GM18519 (cell line): ENCODE measurements around the gene KCNN1.
A peak's percentile ranks its signal among the peaks of the same experiment; 100 is the strongest.
"Not testable (repeated sequence)": the region's sequence is repeated elsewhere in the genome, so short reads cannot be mapped to it uniquely, and the experiment has no call there.

ENCODE experiments used
- ATAC-seq: cut with Tn5 transposase; IDR thresholded peaks from one replicate; pipeline ENCODE4 v1.9.1; 2021; ENCODE audit warnings: mild to moderate bottlenecking, moderate library complexity; ENCODE audit not compliant: unreplicated experiment, low FRiP score

Gene KCNN1

DNA sequence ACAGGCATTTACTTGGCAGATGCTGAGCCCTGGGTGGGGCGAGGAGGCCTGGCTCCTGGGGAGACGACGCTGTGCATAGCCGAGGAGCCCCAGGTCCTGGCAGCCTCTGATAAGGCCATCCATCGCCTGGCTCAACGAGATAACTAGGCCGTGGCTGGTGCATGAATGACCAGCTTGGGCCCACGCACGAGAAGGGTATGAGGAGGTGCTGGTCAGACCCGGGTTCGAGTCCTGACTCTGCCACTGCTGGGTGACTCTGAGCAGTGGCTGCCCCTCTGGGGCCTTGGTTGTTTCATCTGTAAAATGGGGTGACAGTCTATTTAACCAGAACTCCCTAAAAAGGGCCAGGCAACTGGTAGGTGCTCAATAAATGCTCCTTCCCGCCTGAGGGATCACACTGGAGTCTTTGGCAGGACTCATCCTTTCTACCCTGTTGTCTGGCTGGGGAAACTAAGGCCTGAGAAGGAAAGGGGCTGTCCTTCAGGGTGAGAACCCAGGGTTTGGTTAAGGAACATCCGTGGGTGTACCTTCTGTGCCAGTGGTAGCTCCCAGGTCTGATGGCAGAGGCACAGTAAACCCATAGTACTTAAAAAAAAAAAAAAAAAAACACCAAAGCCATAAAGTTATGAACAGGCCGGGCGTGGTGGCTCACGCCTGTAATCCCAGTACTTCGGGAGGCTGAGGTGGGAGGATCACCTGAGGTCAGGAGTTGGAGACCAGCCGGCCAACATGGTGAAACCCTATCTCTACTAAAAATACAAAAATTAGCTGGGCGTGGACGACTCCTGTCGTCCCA, 33.0 kb downstream of the KCNN1 start:
- no peak for ATAC-seq

DNA sequence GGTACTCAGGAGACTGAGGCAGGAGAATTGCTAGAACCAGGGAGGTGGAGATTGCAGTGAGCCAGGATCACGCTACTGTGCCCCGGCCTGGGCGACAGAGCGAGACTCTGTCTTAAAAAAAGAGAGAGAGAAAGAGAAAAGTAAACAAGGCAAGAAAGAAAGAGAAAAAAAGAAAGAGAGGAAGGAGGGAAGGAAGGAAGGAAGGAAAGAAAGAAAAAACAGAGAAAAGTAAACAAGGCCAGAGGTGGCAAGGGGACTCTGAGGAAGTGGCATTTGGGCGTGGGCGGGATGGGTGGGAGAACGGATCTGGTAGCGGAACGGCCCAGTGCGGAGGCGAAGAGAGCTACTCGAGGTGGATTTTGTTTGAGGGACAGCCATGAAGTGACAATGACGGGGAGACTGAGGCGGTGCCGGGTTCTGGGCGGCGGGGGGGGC, 33.6 kb downstream of the KCNN1 start:
- no peak for ATAC-seq

DNA sequence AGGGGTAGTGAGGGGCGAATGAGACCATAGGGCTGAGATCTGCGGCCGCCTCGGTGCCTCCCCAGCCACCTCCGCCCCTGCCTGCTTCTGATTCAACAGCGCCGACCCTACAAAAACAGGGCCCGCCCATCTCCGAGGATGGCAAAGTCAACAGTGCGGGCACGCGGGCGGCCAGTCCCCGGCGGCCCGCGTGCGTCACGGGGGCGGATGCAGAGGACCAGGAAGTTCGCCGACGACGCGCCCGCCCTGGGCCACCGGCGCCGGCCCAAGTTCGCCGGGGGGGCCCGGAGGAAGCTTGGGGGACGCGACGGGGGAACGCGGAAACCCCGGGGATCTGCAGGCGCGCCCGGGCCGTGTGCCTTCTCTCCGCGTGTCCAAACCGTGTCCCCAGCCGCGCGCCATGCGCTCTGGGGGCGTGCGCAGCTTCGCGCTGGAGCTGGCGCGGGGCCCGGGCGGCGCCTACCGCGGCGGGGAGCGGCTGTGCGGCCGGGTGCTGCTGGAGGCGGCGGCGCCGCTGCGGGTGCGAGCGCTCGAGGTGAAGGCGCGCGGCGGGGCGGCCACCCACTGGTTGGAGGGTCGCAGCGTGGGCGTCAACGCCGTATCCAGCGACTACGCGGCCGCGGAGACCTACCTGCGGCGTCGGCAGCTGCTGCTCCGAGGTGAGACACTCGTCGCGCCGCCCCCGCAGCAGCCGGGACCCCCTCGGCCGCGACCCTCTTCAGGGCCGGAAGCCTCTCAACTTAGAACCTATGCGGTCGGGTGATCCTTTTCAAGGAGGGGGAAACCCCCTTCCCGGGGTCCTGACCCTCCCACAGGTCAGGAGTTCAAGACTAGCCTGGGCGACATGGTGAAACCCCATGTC, 34.2 kb downstream of the KCNN1 start:
- peak; percentile 47 for ATAC-seq

DNA sequence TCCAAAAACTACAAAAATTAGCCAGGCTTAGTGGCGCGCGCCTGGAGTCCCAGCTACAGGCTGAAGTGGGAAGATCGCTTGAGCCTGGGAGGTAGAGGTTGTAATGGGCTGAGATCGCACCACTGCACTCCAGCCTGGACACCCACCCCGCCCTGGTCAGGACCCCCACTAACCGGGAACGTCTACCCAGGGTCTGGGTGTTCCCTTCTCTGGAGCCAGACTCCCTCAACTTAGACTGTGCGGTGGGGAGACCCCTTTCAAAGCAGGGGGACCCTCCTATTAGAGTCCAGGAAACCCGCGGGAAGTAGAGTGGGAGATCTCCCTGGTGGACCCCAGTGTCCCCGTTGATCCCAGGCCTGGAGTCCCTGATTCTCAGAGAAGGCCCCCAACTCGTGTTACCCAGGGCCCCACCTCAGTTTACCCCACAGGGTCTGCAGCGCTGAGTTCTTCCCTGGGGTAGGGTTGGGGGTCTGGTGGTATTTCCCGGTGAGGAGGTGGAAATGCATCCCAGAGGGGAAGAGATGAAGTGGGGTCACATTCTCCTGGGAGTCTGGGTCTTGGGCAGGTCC, 35.0 kb downstream of the KCNN1 start:
- ATAC-seq, result no peak

DNA sequence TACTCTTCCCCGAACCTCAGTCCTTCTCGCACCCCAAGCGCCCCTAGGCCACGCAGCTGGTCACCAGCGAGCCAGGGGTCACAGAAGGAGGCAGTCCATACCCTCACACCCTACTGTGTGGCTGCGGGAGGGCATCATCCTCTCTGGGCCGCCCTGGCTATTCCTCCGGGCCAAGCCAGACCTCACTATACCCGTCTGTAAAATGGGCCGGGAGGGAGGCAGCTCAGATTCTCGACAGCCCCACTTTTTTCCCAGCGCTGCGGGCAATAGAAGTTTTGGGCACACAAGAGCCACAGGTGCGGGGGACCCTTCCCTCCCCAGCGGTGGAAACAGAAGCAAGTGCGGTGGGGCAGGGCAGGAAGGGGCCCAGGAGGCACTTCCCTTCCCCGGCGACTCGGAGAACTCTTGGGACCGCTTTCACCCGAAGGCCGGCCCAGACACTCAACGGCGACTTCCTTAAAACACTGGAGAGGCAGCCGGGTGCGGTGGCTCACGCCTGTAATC, 35.5 kb downstream of the KCNN1 start:
- ATAC-seq, result no peak

DNA sequence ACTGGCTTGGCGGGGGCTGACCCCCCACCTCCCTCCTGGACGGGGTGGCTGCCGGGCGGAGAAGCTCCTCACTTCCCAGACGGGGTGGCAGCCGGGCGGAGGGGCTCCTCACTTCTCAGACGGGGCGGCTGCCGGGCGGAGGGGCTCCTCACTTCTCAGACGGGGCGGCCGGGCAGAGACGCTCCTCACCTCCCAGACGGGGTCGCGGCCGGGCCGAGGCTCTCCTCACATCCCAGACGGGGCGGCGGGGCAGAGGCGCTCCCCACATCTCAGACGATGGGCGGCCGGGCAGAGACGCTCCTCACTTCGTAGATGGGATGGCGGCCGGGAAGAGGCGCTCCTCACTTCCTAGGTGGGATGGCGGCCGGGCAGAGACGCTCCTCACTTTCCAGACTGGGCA, 38.8 kb downstream of the KCNN1 start:
- not testable (repeated sequence) for ATAC-seq

DNA sequence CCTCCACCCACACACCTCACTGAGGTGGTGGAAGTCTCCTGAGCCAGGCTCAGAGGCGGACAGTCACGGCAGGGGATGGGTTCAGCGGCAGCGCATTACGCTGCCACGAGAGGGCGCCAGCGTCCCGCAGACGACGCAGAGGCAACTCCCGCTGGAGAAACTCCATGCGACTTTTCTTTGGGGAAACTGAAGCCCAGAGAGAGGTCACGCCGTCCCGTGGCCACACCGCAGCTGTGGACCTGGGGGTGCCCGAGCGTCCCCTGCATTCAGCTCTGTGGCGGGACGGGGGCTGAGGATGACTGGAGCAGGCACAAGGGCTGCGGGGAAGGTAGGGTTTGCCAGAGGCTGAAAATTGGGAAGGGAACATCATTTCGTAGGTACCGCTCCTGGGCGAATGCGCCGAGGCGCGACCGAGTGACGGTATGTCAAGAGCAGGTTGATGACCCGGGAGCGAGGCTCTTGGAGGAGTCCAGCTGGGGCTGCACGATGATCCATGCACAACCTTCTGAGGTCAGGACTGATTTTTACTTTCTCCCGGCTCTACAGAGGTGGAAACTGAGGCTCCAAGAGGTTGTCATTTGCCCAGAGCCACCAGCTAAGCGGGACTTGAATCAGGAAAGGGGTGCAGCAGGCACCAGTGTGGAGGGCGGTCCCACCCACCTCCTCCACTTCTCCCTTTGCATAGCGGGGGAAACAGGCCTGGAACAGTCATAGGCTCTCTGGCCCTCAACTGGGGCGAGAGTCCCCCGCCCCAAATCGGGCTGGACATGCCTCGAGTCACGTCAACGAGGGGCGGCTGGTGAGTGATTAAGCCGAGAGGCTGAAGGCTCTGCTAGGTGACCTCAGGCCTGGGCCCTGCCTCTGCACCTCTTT, 40.4 kb downstream of the KCNN1 start:
- no peak for ATAC-seq

DNA sequence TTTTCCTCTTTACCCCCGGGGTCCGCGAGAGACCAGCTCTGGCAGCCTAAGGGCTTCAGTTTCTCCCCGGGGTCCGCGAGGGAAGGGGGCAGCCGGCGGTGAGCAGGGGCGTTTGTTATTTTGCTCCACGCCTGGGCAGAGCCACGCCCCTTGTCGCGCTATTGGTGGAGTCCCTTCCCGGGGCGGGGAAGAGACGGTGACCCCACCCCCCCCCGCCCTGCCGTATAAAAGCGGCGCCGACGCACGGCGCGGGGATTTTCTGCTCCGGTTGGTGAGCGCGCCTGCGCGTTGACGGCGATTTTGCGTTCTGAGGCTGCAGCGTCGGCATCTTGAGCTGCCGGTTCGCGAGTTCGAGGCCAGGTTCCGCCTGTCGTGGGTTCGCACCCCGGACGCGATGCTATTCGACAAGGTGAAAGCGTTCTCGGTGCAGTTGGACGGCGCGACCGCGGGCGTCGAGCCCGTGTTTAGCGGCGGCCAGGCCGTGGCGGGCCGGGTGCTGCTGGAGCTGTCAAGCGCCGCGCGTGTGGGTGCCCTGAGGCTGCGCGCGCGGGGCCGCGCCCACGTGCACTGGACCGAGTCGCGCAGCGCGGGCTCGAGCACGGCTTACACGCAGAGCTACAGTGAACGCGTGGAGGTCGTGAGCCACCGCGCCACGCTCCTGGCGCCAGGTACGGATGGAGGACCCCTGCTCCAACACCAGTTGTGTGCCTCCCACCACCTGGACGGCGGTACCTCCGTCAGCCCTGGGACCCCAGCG, 41.2 kb downstream of the KCNN1 start, which contains the start of gene ARRDC2:
ARRDC2 (plus strand) TSS at position 254 of the 757 bp plus-strand sequence; CDS start at position 395, 141 bp downstream.
- no peak for ATAC-seq

DNA sequence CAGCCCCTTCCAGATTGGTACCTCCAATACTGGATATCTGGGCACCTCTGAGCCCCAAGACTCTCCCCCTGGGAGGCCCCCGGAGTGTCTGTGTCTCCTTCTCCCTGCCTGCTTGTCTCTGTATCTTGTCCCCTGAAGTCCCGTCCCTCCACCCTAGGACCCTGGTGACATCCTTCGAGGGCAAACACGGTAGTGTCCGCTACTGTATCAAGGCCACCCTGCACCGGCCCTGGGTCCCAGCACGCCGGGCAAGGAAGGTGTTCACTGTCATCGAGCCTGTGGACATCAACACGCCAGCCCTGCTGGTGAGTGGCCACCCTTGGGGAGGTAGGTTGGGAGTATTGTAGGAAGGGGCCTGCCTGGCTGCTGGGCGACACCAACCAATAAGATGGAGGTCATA, 41.9 kb downstream of the KCNN1 start:
- no peak for ATAC-seq

DNA sequence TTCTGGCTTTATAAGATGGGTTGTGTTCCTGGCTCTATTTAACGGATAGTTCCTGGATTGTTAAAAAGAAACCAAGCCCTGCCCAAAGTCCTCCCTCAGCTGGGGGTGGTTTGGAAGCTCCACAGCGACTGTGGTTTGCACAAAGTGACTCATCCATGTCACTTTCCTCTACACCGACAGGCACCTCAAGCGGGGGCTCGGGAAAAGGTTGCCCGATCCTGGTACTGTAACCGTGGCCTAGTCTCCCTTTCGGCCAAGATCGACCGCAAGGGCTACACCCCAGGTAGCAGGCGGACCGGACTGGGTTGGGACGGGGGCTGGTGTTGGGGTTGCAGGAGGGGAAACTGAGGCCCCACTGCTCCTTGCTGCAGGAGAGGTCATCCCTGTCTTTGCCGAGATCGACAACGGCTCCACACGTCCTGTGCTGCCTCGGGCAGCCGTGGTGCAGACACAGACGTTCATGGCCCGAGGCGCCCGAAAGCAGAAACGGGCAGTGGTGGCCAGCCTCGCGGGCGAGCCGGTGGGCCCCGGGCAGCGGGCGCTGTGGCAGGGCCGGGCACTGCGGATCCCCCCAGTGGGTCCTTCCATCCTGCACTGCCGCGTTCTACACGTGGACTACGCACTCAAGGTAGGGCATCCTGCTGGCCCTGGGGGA, 42.6 kb downstream of the KCNN1 start:
- ATAC-seq, result no peak

DNA sequence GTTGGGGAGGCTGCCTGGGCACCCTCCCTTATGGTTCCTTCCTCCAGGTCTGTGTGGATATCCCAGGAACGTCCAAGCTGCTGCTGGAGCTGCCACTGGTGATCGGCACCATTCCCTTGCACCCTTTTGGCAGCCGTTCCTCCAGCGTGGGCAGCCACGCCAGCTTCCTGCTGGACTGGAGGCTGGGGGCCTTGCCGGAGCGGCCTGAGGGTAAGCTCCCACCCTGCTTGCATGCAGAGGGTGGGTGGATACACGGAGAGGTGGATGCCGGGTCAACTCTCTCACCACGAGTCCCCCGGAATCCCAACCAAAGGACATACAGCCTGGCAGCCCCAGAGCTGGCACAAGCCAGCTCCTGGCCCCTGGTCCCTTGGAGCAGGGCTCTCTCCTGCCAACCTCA, 43.2 kb downstream of the KCNN1 start:
- no peak for ATAC-seq

DNA sequence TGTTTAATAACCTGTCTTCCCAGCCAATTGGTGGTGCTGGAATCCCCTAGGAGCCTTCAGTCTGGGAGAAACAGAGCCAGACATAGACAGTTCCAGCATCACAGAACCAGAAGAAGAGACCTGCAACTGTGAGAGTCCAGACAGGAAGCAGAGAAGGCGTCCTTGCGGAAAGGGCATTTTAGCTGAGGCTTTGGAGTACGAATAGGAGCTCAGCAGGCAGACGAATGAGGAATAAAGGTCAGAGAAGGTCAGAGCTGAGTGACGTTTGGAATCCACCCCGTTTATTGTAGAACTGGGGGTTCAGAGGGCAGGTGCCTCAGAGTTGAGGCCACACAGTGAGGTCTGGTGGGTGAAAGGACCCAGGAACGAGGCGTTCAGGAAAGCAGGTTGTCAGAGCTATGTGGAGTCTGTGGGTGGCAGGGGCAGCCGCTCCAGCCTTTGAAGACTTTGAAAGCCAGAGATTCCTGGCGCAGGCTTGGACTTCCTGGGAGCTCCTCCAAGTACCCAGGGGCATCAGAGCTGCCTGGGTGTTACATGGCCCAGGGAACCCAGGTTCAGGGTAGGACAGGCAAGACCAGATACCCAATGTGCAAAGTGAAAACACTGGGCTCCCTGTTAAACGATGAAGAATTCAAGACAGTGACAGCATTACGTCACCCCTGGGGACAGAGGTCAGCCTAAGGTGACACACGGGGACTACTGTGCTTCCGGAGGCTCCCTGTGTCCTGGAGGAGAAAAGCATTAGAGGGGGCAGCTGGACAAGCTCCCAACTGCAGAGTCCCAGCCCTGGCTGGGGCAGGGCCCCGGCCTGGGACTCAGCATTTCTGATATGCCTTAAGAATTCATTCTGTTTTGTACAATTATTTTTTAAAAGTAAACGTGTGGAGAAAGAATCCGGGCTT, 46.6 kb downstream of the KCNN1 start:
- no peak for ATAC-seq

DNA sequence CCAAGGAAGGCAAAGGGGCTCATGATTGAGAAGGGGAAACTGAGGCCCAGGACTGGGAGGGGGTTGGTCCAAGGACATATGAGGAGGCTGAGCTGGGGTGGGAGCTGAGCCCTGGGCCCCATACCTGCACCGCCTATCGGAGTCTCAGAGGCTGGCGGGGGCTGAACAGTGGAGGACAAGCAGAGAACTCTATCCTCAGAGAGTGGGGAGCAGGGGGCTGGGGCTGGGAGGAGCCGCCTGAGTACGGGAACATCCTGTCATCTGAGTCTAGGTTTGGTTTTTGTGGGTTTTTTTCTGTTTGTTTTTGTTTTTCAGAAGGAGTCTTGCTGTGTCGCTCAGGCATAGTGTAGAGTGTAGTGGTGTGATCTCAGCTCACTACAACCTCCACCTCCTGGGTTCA, 47.3 kb downstream of the KCNN1 start:
- no peak for ATAC-seq

DNA sequence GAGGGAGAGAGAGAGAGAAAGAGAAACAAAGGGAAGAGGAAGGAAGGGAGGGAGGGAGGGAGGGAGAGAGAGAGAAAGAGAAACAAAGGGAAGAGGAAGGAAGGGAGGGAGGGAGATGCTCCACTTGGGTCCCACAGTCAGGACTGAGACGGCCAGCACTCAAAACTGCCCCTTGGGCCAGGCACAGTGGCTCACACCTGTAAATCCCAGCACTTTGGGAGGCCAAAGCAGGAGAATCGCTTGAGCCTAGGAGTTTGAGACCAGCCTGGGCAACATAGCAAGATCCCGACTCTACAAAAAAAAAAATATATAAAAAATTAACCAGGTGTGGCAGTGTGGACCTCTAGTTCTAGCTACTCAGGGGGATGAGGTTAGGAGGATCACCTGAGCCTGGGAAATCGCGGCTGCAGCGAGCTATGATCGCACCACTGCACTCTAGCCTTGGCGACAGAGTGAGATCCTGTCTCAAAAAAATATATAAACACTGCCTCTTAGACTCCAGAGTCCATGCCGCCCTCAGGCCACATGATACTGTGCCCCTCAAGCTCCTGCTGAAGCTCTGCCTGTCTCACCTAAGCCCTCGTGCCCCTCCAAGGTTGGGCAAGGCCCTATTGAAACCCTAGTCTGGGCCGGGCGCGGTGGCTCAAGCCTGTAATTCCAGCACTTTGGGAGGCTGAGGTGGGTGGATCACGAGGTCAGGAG, 49.5 kb downstream of the KCNN1 start:
- no peak for ATAC-seq

DNA sequence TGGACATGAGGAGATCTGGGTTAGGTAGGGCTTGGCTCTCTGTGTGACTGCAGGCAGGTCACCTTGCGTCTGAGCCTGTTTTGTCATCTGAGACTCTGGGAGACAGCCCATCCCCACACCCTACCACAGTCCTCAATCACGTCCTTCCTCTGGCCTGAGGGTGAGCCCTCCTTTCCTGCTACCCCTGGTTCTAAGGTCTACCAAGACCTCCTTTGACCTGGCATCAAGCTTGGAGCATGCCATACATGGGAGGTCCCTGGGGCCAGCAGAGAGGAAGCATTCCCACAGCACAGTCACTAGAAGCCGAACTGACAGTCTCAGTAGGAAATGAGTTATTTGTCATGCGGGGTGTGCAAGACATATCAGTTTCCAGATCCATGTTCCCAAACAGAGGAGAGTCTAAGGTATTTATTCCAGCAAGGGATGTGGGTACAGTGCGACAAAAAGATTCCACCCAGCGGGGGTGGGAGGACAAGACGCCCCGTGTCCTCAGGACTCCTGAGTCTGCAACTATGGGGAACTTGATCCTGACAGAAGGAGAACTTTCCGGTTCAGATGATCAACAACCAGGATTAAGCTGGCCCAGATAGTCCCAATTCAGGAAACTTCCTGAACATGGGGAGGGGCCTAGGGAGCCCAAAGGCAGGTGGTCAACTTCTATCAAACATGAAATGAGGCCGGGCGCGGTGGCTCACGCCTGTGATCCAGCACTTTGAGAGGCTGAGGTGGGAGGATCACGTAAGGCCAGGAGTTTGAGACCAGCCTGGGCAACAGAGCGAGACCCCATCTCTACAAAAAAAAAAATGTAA, 50.6 kb downstream of the KCNN1 start:
- no peak for ATAC-seq
